GM19395 (cell line): Measurements from ENCODE around the gene SLC29A2.

Experiments
- ATAC-seq: cut with Tn5 transposase; IDR thresholded peaks from one replicate; pipeline ENCODE4 v1.9.1; 2021; ENCODE audit warnings: mild to moderate bottlenecking, moderate library complexity; ENCODE audit not compliant: unreplicated experiment

SLC29A2 gene

GRCh38 chr11:66335531-66336233 is 35.9 kb downstream of the SLC29A2 start:
- no peak for ATAC-seq

GRCh38 chr11:66334605-66335442 is 36.7 kb downstream of the SLC29A2 start:
- no peak for ATAC-seq

- no peak for ATAC-seq
Measured at GRCh38 chr11:66333896-66334604, 37.5 kb downstream of the SLC29A2 start.

GRCh38 chr11:66333220-66333877 is 38.2 kb downstream of the SLC29A2 start:
- no peak for ATAC-seq

GRCh38 chr11:66332371-66333219 is 39.0 kb downstream of the SLC29A2 start:
- no peak for ATAC-seq

- no peak for ATAC-seq
Measured at GRCh38 chr11:66331542-66332370, 39.8 kb downstream of the SLC29A2 start.

GRCh38 chr11:66330931-66331330 is 40.6 kb downstream of the SLC29A2 start:
- no peak for ATAC-seq

- ATAC-seq, result no peak
Measured at GRCh38 chr11:66329165-66329673, 42.3 kb downstream of the SLC29A2 start.

GRCh38 chr11:66328302-66329144 is 43.0 kb downstream of the SLC29A2 start:
- no peak for ATAC-seq

- no peak for ATAC-seq
Measured at GRCh38 chr11:66328031-66328301, 43.6 kb downstream of the SLC29A2 start.

- ATAC-seq, result no peak
Measured at GRCh38 chr11:66327171-66328030, 44.2 kb downstream of the SLC29A2 start.

GRCh38 chr11:66326261-66327111 is 45.1 kb downstream of the SLC29A2 start:
- ATAC-seq, result no peak

- no peak for ATAC-seq
Measured at GRCh38 chr11:66325263-66325671, 46.3 kb downstream of the SLC29A2 start.

- no peak for ATAC-seq
Measured at GRCh38 chr11:66324664-66325063, 46.9 kb downstream of the SLC29A2 start.

- ATAC-seq, result no peak
Measured at GRCh38 chr11:66323684-66324083, 47.9 kb downstream of the SLC29A2 start.

- ATAC-seq, result no peak
Measured at GRCh38 chr11:66322732-66323427, 48.7 kb downstream of the SLC29A2 start.
